GM18505 (cell line): ENCODE data around the gene CRIP3.

Experiments
- ATAC-seq: cut with Tn5 transposase; IDR thresholded peaks from one replicate; pipeline ENCODE4 v1.9.1; 2021; ENCODE audit not compliant: unreplicated experiment
- POLR2A ChIP-seq: IDR thresholded peaks from 4 replicates; pipeline ENCODE4 v1.6.1; 2011; ENCODE audit warnings: borderline replicate concordance; ENCODE audit not compliant: insufficient read depth, insufficient read length; ENCODE audit errors: extremely low read depth

Gene CRIP3

DNA sequence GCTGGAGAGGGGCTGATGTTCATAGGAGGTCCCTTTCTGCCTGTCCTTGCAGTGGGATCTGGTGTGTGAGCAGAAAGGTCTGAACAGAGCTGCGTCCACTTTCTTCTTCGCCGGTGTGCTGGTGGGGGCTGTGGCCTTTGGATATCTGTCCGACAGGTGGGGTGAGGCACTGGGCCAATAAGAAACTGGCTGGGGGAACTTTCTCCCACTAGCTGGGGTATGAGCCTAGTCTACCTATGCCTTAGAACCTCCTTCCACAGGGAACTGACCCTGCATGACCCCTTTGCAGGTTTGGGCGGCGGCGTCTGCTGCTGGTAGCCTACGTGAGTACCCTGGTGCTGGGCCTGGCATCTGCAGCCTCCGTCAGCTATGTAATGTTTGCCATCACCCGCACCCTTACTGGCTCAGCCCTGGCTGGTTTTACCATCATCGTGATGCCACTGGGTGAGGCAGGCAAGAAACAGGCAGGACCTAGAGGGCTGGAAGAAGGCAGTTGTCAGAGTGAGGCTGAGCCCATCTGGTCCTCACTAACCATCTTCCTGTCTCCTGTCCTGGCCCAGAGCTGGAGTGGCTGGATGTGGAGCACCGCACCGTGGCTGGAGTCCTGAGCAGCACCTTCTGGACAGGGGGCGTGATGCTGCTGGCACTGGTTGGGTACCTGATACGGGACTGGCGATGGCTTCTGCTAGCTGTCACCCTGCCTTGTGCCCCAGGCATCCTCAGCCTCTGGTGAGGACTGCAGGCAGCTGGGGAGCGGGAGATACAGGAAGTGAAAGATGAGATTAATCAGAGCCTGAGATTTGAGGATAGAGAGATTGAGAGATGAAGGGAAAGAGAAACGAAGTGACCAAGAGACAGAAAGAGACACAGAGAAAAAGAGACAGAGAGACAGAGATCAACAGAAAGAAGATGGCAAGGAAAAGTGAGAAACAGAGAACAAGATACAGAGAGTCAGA is 9.0 kb downstream of the CRIP3 start:
- no peak for TF ChIP-seq POLR2A

DNA sequence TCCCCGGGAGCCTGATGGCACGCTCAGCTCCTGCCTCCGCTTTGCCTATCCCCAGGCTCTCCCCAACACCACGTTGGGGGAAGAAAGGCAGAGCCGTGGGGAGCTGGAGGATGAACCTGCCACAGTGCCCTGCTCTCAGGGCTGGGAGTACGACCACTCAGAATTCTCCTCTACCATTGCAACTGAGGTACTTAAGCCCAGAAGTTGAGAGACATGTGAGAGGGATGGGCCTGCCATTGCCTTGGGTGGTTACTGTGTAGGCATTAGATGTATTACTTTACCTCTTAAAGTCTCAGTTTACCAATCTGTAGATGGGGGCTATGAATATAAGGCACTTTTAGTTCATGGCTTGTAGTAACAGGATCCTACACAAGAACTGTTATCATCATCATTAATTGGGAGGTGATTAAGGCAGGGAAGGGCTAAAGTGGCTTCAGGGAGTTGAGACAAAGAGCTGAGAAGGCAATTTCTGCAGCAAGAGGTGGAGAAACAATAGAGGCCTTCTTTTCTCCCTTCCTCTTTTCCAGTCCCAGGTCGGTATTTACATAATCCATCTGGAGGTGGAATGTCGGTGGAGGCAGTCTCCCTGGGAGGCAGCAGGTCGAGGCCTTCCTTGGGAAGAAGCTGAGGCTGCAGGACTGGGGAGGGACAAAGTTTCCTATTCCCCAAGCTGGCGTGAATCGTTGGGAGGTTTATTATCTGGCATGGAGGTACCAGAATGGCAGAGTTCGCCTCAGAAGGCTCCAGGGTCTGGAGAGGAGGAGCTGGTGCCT is 9.9 kb downstream of the CRIP3 start:
- TF ChIP-seq POLR2A = no peak
- ATAC-seq = no peak

More for the DNA sequence above, 9.0 kb downstream of the CRIP3 start:
- ATAC-seq = no peak

DNA sequence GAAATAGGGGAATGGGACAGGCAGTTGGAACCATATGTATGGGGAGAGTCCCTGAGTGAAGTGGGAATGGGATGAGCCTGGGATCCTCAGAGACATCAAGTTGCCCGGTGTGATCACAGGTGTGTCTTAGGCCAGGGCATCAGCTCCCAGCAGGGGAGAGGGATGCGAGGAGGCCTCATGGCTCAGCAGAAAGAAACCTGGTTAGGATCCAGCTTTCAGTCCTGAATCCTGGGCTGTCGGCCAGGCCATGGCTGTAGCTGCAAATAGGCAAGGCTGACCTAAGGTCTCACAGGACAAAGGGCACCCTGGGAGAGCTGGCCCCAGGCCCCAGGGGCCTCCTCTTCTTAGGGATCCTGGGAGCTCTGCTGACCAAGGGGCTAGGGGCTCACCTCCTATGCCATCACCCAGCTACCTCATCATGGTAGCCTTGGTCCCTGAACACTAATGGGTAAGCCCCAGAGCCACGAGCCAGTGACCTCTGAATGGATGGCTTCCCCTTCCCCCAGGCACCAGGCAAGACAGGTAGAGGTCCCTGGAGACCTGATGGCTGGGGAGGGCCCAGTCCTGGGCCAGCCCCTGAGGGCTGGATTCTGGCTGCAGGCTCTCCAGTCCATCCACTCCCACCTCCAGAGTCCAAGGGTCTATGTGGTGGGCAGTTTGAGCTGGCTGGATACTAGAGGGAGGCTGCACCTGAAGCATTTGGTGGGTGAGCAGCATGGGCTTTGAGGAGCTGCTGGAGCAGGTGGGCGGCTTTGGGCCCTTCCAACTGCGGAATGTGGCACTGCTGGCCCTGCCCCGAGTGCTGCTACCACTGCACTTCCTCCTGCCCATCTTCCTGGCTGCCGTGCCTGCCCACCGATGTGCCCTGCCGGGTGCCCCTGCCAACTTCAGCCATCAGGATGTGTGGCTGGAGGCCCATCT is 10.7 kb downstream of the CRIP3 start, which contains the start of gene SLC22A7:
TSS of gene SLC22A7 (plus strand) at position 617 of the 921 bp plus-strand sequence. CDS start at position 716, 99 bp downstream.
- TF ChIP-seq POLR2A = no peak
- no peak for ATAC-seq

GRCh38 chr6:43296780-43297497 is 11.7 kb downstream of the CRIP3 start:
- no peak for ATAC-seq
- no peak for TF ChIP-seq POLR2A

- no peak for TF ChIP-seq POLR2A
- no peak for ATAC-seq
Measured at GRCh38 chr6:43295456-43295855, 13.2 kb downstream of the CRIP3 start.

GRCh38 chr6:43294536-43294935 is 14.1 kb downstream of the CRIP3 start:
- ATAC-seq = no peak
- TF ChIP-seq POLR2A = no peak

- ATAC-seq = no peak
- no peak for TF ChIP-seq POLR2A
Measured at GRCh38 chr6:43293698-43294097, 14.9 kb downstream of the CRIP3 start.

- ATAC-seq = no peak
- TF ChIP-seq POLR2A = no peak
Measured at GRCh38 chr6:43292763-43293318, 15.8 kb downstream of the CRIP3 start.

- no peak for ATAC-seq
- TF ChIP-seq POLR2A = no peak
Measured at GRCh38 chr6:43292341-43292740, 16.3 kb downstream of the CRIP3 start.

DNA sequence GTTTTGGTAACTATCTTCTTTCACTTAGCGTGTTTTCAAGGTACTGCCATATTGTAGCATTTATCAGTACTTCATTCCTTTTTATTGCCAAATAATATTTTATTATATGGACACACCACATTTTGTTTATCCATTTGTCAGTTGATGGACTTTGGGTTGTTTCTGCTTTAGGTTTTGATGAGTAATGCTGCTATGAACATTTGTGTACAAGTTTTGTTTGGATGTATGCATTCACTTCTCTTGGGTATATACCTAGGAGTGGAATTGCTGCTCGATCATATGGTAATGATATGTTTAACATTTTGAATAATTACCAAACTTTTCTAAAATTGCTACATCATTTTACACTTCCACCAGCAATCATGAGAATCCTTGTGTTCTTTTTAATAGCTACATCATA is 16.9 kb downstream of the CRIP3 start:
- no peak for TF ChIP-seq POLR2A
- no peak for ATAC-seq

DNA sequence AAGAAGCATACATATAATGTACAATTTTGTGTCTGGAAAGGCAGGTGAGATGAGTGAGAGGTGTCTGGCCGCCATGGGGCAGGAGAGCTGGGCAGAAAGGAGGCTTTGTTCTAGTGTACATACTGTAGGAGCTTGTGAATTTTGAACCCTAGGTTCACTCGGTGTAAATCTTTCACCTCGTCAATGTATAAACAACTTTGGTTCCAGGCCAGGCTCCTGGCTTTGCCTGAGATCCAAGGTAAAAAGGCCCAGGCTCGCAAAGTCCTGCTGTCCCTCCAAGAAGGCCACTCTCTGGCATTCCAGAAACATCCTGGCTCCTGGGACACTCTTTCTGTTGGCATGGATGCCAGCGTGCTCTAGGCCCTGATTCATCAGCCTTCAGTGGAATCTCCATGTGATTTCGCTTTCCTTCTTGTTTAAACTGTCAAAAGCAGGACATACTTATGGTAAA is 17.7 kb downstream of the CRIP3 start:
- no peak for TF ChIP-seq POLR2A
- ATAC-seq = no peak
